ENCODE data around the gene SLC15A3.

SLC15A3 gene

GRCh38 chr11:60955571-60955970 is 3.6 kb upstream of the SLC15A3 start:
- TF ChIP-seq CTCF (conservative IDR thresholded peaks at IDR 0.05) (no peak), ZFX (IDR thresholded peaks at IDR 0.05) (no peak)

GRCh38 chr11:60954421-60954820 is 2.4 kb upstream of the SLC15A3 start:
- no peak for TF ChIP-seq ZFX (IDR thresholded peaks at IDR 0.05)
- no peak for TF ChIP-seq CTCF (conservative IDR thresholded peaks at IDR 0.05)
- no peak overlapping the region for H3K27ac ChIP-seq

More at GRCh38 chr11:60955571-60955970, 3.6 kb upstream of the SLC15A3 start:
- H3K27ac ChIP-seq: no peak overlapping the region

- TF ChIP-seq ZFX (IDR thresholded peaks at IDR 0.05) (no peak), CTCF (conservative IDR thresholded peaks at IDR 0.05) (no peak)
- H3K27ac ChIP-seq: no peak overlapping the region
Observed at GRCh38 chr11:60953781-60954180, 1.8 kb upstream of the SLC15A3 start.

- TF ChIP-seq ZFX (IDR thresholded peaks at IDR 0.05): no peak
- TF ChIP-seq CTCF (conservative IDR thresholded peaks at IDR 0.05): no peak
- H3K27ac ChIP-seq: no peak overlapping the region
Observed at GRCh38 chr11:60952742-60953170, 780 bp upstream of the SLC15A3 start.

- no peak overlapping the region for H3K27ac ChIP-seq
- TF ChIP-seq ZFX (IDR thresholded peaks at IDR 0.05) (no peak), CTCF (conservative IDR thresholded peaks at IDR 0.05) (no peak)
Observed at GRCh38 chr11:60951606-60951903, 421 bp downstream of the SLC15A3 start.

- no peak overlapping the region for H3K27ac ChIP-seq
- TF ChIP-seq CTCF (conservative IDR thresholded peaks at IDR 0.05) (no peak), ZFX (IDR thresholded peaks at IDR 0.05) (no peak)
Observed at GRCh38 chr11:60950933-60951605, 907 bp downstream of the SLC15A3 start.

GRCh38 chr11:60950024-60950423 is 2.0 kb downstream of the SLC15A3 start:
- no peak overlapping the region for H3K27ac ChIP-seq
- TF ChIP-seq ZFX (IDR thresholded peaks at IDR 0.05) (no peak), CTCF (conservative IDR thresholded peaks at IDR 0.05) (no peak)

All from C4-2B (cell line).